Mesenchymal stem cell (in vitro differentiated cells and primary cell): ENCODE data around the gene ZNRF2.
A peak's percentile ranks its signal among the peaks of the same experiment; 100 is the strongest.

Source experiments
- DNase-seq: peaks from one replicate; pipeline ENCODE4 v3.0.0-alpha.2; 2013
- H2AFZ ChIP-seq: one replicate; pipeline ENCODE4 v1.6.1; 2013; ENCODE audit warnings: low read depth, mild to moderate bottlenecking, control low read depth, inconsistent platforms, low read length, moderate library complexity
- H2AK5ac ChIP-seq: 2 replicates; pipeline ENCODE4 v1.6.1; 2013; ENCODE audit warnings: low read length, moderate library complexity, mild to moderate bottlenecking, inconsistent platforms; ENCODE audit not compliant: severe bottlenecking
- H2BK120ac ChIP-seq: one replicate; pipeline ENCODE4 v1.6.1; 2013; ENCODE audit warnings: low read depth, mild to moderate bottlenecking, inconsistent platforms, low read length, moderate library complexity
- H2BK12ac ChIP-seq, 2 experiments: one replicate each; pipeline ENCODE4 v1.6.1; 2013; ENCODE audit warnings: inconsistent platforms in 2 of 2, low read length in 2 of 2, mild to moderate bottlenecking in 2 of 2, moderate library complexity in 2 of 2, control low read depth in 1 of 2
- H2BK15ac ChIP-seq: one replicate; pipeline ENCODE4 v1.6.1; 2013; ENCODE audit warnings: mild to moderate bottlenecking, low read depth, inconsistent platforms; ENCODE audit not compliant: poor library complexity, severe bottlenecking
- H2BK5ac ChIP-seq: 2 replicates; pipeline ENCODE4 v1.6.1; 2013; ENCODE audit warnings: low read depth, mild to moderate bottlenecking, low read length, control low read depth, inconsistent platforms; ENCODE audit not compliant: poor library complexity, severe bottlenecking
- H3K14ac ChIP-seq, 2 experiments: one replicate each; pipeline ENCODE4 v1.6.1; 2013; ENCODE audit warnings: inconsistent platforms in 2 of 2, low read length in 2 of 2, control low read depth in 1 of 2, mild to moderate bottlenecking in 1 of 2, moderate library complexity in 1 of 2
- H3K18ac ChIP-seq, 2 experiments: one replicate each; pipeline ENCODE4 v1.6.1; 2013; ENCODE audit warnings: inconsistent platforms in 2 of 2, low read length in 2 of 2, control low read depth in 1 of 2, low read depth in 1 of 2, mild to moderate bottlenecking in 1 of 2
- H3K23ac ChIP-seq, 2 experiments: one replicate each; pipeline ENCODE4 v1.6.1; 2013; ENCODE audit warnings: inconsistent platforms in 2 of 2, low read length in 2 of 2, mild to moderate bottlenecking in 2 of 2, moderate library complexity in 2 of 2, control low read depth in 1 of 2
- H3K27ac ChIP-seq: 2 replicates; pipeline ENCODE4 v1.5.1; 2013; ENCODE audit warnings: mild to moderate bottlenecking, moderate library complexity, low read length, control low read depth, inconsistent platforms; ENCODE audit not compliant: poor library complexity, severe bottlenecking
- H3K27me3 ChIP-seq, 2 experiments: 2 replicates each; pipeline versions ENCODE4 v1.6.1 to v1.7.0; 2013; ENCODE audit warnings: low read length in 2 of 2, mild to moderate bottlenecking in 2 of 2, moderate library complexity in 2 of 2, control low read depth in 1 of 2, inconsistent platforms in 1 of 2; ENCODE audit not compliant: control insufficient read depth in 1 of 2, insufficient read depth in 1 of 2
- H3K36me3 ChIP-seq, 2 experiments: 2 replicates each; pipeline versions ENCODE4 v1.6.1 to v1.7.0; 2013; ENCODE audit warnings: low read length in 2 of 2, control low read depth in 1 of 2, inconsistent platforms in 1 of 2, low read depth in 1 of 2, mild to moderate bottlenecking in 1 of 2; ENCODE audit not compliant: insufficient read depth in 2 of 2, control insufficient read depth in 1 of 2
- H3K4ac ChIP-seq, 2 experiments: one replicate each; pipeline ENCODE4 v1.6.1; 2013; ENCODE audit warnings: inconsistent platforms in 2 of 2, low read length in 2 of 2, mild to moderate bottlenecking in 2 of 2, moderate library complexity in 2 of 2, control low read depth in 1 of 2, low read depth in 1 of 2
- H3K4me1 ChIP-seq: 2 replicates; pipeline ENCODE4 v1.6.1; 2013; ENCODE audit warnings: low read depth, low read length, control low read depth; ENCODE audit not compliant: control insufficient read depth, insufficient read depth
- H3K4me2 ChIP-seq: 2 replicates; pipeline ENCODE4 v1.6.1; 2013; ENCODE audit warnings: low read length, mild to moderate bottlenecking, inconsistent platforms; ENCODE audit not compliant: poor library complexity, severe bottlenecking
- H3K4me3 ChIP-seq, 2 experiments: 2 replicates each; pipeline versions ENCODE4 v1.5.1 to v1.7.0; 2013; ENCODE audit warnings: low read length in 2 of 2, mild to moderate bottlenecking in 2 of 2, control low read depth in 1 of 2, low read depth in 1 of 2; ENCODE audit not compliant: insufficient read depth in 1 of 2
- H3K79me1 ChIP-seq: replicated peaks from 2 replicates; pipeline ENCODE4 v1.6.1; 2013; ENCODE audit warnings: mild to moderate bottlenecking, control low read depth, low read length, inconsistent platforms; ENCODE audit not compliant: poor library complexity, severe bottlenecking
- H3K9ac ChIP-seq: 2 replicates; pipeline ENCODE4 v1.7.0; 2013; ENCODE audit warnings: mild to moderate bottlenecking, low read length, moderate library complexity
- H3K9me3 ChIP-seq: 2 replicates; pipeline ENCODE4 v1.7.0; 2013; ENCODE audit warnings: mild to moderate bottlenecking, low read length; ENCODE audit not compliant: control insufficient read depth
- H4K8ac ChIP-seq: one replicate; pipeline ENCODE4 v1.6.1; 2013; ENCODE audit warnings: inconsistent platforms, mild to moderate bottlenecking, low read length, moderate library complexity
- H4K91ac ChIP-seq: one replicate; pipeline ENCODE4 v1.6.1; 2013; ENCODE audit warnings: mild to moderate bottlenecking, low read length, inconsistent platforms
- WGBS: methylation state at CpG from one replicate; pipeline ENCODE4 v1.1.7; 2013; ENCODE audit warnings: mixed read lengths; 5-methylcytosine and 5-hydroxymethylcytosine counted together

ZNRF2 gene

GRCh38 chr7:30320392-30320791 is 36.0 kb downstream of the ZNRF2 start:
- WGBS, result 94% methylated on average over 2 of the region's 3 CpGs
- no peak overlapping the region for H4K8ac ChIP-seq

DNA sequence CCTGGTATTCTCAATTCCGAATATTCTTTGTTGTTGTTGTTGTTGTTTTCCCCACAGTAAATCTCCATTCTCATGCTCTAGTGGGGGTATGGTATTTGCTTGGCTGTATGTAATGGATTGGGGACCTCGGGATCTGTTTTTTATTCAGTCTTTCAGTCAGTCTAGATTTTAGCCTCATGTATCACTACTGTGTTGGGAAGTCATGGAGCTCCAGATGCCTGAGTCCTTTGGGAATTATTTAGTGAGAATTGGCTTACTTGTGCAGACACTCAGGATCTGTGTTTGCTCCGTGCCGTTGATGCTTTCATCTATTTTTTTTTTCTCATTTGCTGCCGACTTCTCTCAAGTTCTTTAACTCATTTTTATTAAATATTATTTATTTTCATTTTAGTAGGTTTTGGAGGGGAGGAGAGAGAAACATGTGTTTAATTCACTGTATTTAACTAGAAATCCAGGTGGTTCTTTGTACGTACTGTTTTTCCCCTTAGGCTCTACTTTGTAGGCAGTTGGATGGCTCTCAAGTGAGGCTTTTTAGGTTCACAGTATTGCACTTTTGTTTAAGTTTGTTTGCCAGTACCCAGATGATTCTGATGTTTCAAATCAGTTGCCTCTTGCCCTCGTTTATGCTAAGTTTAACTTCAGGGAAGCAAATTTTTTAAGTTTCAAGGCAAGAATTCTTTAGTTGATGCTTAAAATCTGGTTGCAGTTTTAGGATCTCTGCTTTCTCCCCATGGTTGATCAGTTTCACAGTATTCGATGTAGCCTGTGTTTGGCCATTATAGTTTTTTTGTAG is 36.9 kb downstream of the ZNRF2 start:
- no peak overlapping the region for H3K18ac ChIP-seq
- no peak for DNase-seq
- no peaks in the 10 kb centered on the region for H3K4me1 ChIP-seq
- no peak overlapping the region for H3K4ac ChIP-seq
- H3K4me2 ChIP-seq, result no peak overlapping the region
- no peaks in the 10 kb centered on the region for H3K36me3 ChIP-seq
- H3K9me3 ChIP-seq, result no peaks in the 10 kb centered on the region
- WGBS, result 73% methylated on average over 4 of the region's 8 CpGs
- no peak overlapping the region for H2BK5ac ChIP-seq
- no peak overlapping the region for H2BK12ac ChIP-seq
- H3K14ac ChIP-seq, result no peak overlapping the region
- H4K8ac ChIP-seq, result no peak overlapping the region
- no peak overlapping the region for H2BK120ac ChIP-seq
- peaks cover 17% of the 10 kb centered on the region for H3K79me1 ChIP-seq
- no peak overlapping the region for H2AK5ac ChIP-seq
- H2BK15ac ChIP-seq, result no peak overlapping the region
- H3K4me3 ChIP-seq, result peak overlapping the region in 1 of 2 experiments; percentile 68
- H3K9ac ChIP-seq, result peak overlapping the region; percentile 84
- no peak overlapping the region for H4K91ac ChIP-seq
- H2AFZ ChIP-seq, result no peak overlapping the region
- H3K27ac ChIP-seq, result no peak overlapping the region
- H3K23ac ChIP-seq, result no peak overlapping the region
- H3K27me3 ChIP-seq, result no peaks in the 10 kb centered on the region

More at GRCh38 chr7:30320392-30320791, 36.0 kb downstream of the ZNRF2 start:
- no peak overlapping the region for H2BK12ac ChIP-seq
- no peak overlapping the region for H3K4me3 ChIP-seq
- no peak for DNase-seq
- no peak overlapping the region for H3K18ac ChIP-seq
- H2AK5ac ChIP-seq, result no peak overlapping the region
- no peak overlapping the region for H3K4ac ChIP-seq
- no peak overlapping the region for H2BK5ac ChIP-seq
- H3K9ac ChIP-seq, result no peak overlapping the region
- no peak overlapping the region for H3K4me2 ChIP-seq
- H3K9me3 ChIP-seq, result no peaks in the 10 kb centered on the region
- no peaks in the 10 kb centered on the region for H3K27me3 ChIP-seq
- no peaks in the 10 kb centered on the region for H3K36me3 ChIP-seq
- peaks cover 17% of the 10 kb centered on the region for H3K79me1 ChIP-seq
- H2BK120ac ChIP-seq, result no peak overlapping the region
- no peak overlapping the region for H3K27ac ChIP-seq
- no peak overlapping the region for H4K91ac ChIP-seq
- H3K4me1 ChIP-seq, result no peaks in the 10 kb centered on the region
- H2AFZ ChIP-seq, result no peak overlapping the region
- H2BK15ac ChIP-seq, result no peak overlapping the region
- H3K14ac ChIP-seq, result no peak overlapping the region
- no peak overlapping the region for H3K23ac ChIP-seq

DNA sequence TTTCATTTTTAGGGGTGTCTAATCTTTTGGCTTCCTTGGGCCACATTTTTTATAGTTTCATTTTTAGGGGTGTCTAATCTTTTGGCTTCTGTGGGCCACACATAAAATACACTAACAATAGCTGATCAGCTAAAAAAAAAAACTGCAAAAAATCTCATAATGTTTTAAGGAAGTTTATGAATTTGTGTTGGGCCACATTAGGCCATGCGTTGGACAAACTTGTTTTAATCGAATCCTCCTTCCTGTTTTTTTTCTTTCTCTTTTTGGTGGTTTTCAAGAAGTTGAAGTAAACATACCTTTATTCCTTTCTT is 37.4 kb downstream of the ZNRF2 start:
- peak overlapping the region; percentile 84 for H3K9ac ChIP-seq
- H3K23ac ChIP-seq, result no peak overlapping the region
- H3K36me3 ChIP-seq, result no peaks in the 10 kb centered on the region
- no peaks in the 10 kb centered on the region for H3K27me3 ChIP-seq
- H2BK15ac ChIP-seq, result no peak overlapping the region
- no peak overlapping the region for H2BK12ac ChIP-seq
- no peaks in the 10 kb centered on the region for H3K4me1 ChIP-seq
- no peak overlapping the region for H2AFZ ChIP-seq
- WGBS, result 100% methylated on average over 2 of the region's 2 CpGs
- no peak overlapping the region for H4K8ac ChIP-seq
- no peak overlapping the region for H2AK5ac ChIP-seq
- H3K4ac ChIP-seq, result no peak overlapping the region
- H2BK120ac ChIP-seq, result no peak overlapping the region
- peaks cover 17% of the 10 kb centered on the region for H3K79me1 ChIP-seq
- peak overlapping the region in 1 of 2 experiments; percentile 68 for H3K4me3 ChIP-seq
- H4K91ac ChIP-seq, result no peak overlapping the region
- H3K18ac ChIP-seq, result no peak overlapping the region
- no peak overlapping the region for H3K4me2 ChIP-seq
- no peak for DNase-seq
- no peak overlapping the region for H3K14ac ChIP-seq
- H3K27ac ChIP-seq, result no peak overlapping the region
- no peak overlapping the region for H2BK5ac ChIP-seq
- H3K9me3 ChIP-seq, result no peaks in the 10 kb centered on the region

DNA sequence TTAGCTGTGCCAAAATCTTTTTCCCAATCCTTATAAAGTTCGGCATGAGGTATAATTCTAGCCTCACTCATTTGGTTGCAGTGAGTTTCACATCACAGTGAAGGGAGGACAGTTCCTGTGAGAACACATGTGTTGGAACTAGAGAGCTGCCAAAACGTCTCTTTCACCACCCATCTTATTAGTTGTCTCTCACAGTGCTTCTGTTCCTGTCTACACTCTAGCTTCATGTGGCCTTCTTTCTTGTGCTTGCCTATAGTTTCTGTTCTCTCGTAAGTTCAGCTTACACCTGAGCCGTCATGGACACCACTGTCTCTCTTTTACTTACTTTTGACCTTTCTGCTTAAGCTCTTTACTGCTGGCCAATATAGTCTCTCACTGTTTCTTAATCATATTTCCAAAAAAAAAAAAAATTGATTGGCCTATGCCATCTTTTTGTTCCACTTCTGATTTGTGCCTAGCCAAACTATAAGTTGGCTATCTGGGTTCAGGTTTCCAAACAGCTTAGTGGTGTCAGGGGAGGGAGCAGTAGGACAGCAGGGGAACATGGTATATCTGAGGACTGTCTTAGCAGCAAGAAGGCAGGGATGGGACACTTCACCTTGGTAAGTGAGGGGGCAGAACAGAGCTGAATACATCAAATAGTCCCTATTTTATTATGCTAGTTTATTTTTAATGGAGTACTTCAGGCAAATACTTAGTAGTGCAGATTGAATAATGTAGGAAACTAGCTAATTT is 38.0 kb downstream of the ZNRF2 start:
- Histone ChIP-seq H3K4me3 (peak overlapping the region in 1 of 2 experiments; percentile 68), H2BK15ac (no peak overlapping the region), H3K36me3 (no peaks in the 10 kb centered on the region), H3K23ac (no peak overlapping the region), H3K9ac (peak overlapping the region; percentile 84), H2BK12ac (no peak overlapping the region), H3K4me1 (no peaks in the 10 kb centered on the region), H3K18ac (no peak overlapping the region), H3K4ac (no peak overlapping the region), H3K9me3 (no peaks in the 10 kb centered on the region), H2BK5ac (no peak overlapping the region), H2AFZ (no peak overlapping the region), H2AK5ac (no peak overlapping the region), H4K91ac (no peak overlapping the region), H2BK120ac (no peak overlapping the region), H3K27ac (no peak overlapping the region), H3K14ac (no peak overlapping the region), H3K27me3 (no peaks in the 10 kb centered on the region), H3K79me1 (peaks cover 17% of the 10 kb centered on the region), H4K8ac (no peak overlapping the region), H3K4me2 (no peak overlapping the region)
- 83% methylated on average over 4 of the region's 4 CpGs for WGBS
- no peak for DNase-seq
